WTC11 (cell line): ENCODE data around the gene EHBP1.

ENCODE experiments used
- ARID4B ChIP-seq: sonication (generic); formaldehyde crosslinking; IDR thresholded peaks from 2 replicates; pipeline ENCODE4 v1.8.0; 2023; ENCODE audit warnings: missing genetic modification reagents, mild to moderate bottlenecking, borderline replicate concordance
- CREB1 ChIP-seq: sonication (generic); formaldehyde crosslinking; IDR thresholded peaks from 2 replicates; pipeline ENCODE4 v1.8.0; 2023; ENCODE audit warnings: mild to moderate bottlenecking, missing genetic modification reagents
- CTCF ChIP-seq: fragments of 200-600 bp; IDR thresholded peaks from 2 replicates; pipeline ENCODE4 v1.8.0; 2022; ENCODE audit warnings: antibody characterized with exemption
- E2F1 ChIP-seq: sonication (generic); formaldehyde crosslinking; IDR thresholded peaks from 2 replicates; pipeline ENCODE4 v1.8.0; 2022; ENCODE audit warnings: mild to moderate bottlenecking, missing genetic modification reagents
- E2F5 ChIP-seq: sonication (generic); formaldehyde crosslinking; IDR thresholded peaks from 2 replicates; pipeline ENCODE4 v1.8.1; 2022; ENCODE audit warnings: mild to moderate bottlenecking, moderate library complexity, missing genetic modification reagents
- FOXP1 ChIP-seq: sonication (generic); formaldehyde crosslinking; IDR thresholded peaks from 2 replicates; pipeline ENCODE4 v1.8.0; 2022; ENCODE audit warnings: missing genetic modification reagents, mild to moderate bottlenecking, moderate library complexity, borderline replicate concordance
- JUN ChIP-seq: sonication (generic); formaldehyde crosslinking; IDR thresholded peaks from 2 replicates; pipeline ENCODE4 v1.8.0; 2023; ENCODE audit warnings: mild to moderate bottlenecking, missing genetic modification reagents
- MAX ChIP-seq: sonication (generic); formaldehyde crosslinking; IDR thresholded peaks from 2 replicates; pipeline ENCODE4 v1.8.0; 2022; ENCODE audit warnings: mild to moderate bottlenecking, missing genetic modification reagents
- PREB ChIP-seq: sonication (generic); formaldehyde crosslinking; IDR thresholded peaks from 2 replicates; pipeline ENCODE4 v1.8.1; 2022; ENCODE audit warnings: mild to moderate bottlenecking, missing genetic modification reagents, moderate library complexity, borderline replicate concordance
- RELA ChIP-seq: sonication (generic); formaldehyde crosslinking; IDR thresholded peaks from 2 replicates; pipeline ENCODE4 v1.8.1; 2022; ENCODE audit warnings: missing genetic modification reagents, mild to moderate bottlenecking, borderline replicate concordance
- ZNF232 ChIP-seq: sonication (generic); formaldehyde crosslinking; IDR thresholded peaks from 2 replicates; pipeline ENCODE4 v1.8.0; 2022; ENCODE audit warnings: mild to moderate bottlenecking, missing genetic modification reagents

GRCh38 chr2:62741954-62742722 lies 36.6 kb downstream of the EHBP1 start:
- no peak for TF ChIP-seq FOXP1 (CRISPR knock-in tag)
- TF ChIP-seq MAX (CRISPR knock-in tag) = no peak
- no peak for TF ChIP-seq CTCF
- no peak for TF ChIP-seq JUN (CRISPR knock-in tag)
- TF ChIP-seq E2F5 (CRISPR knock-in tag) = no peak
- no peak for TF ChIP-seq ZNF232 (CRISPR knock-in tag)
- no peak for TF ChIP-seq PREB
- no peak for TF ChIP-seq RELA (CRISPR knock-in tag)
- no peak for TF ChIP-seq CREB1
- TF ChIP-seq ARID4B (CRISPR knock-in tag) = no peak
- no peak for TF ChIP-seq E2F1 (CRISPR knock-in tag)
